ENCODE results near the gene KRTAP22-1. TPM values are rescaled to one million over a fixed set of nuclear protein-coding genes. Genes with fewer than 3 reads are reported as not detected.

The KRTAP22-1 gene
- total and polyA plus RNA-seq, 2 of the 8 experiments (the other 6 are each of a cell fraction or from before 2014, with no cell fraction given): not detected

- TF ChIP-seq CHD7 (IDR thresholded peaks at IDR 0.05; ENCODE audit: insufficient replicate concordance, low read length): no peak
- TF ChIP-seq POLR2A (IDR thresholded peaks at IDR 0.05; ENCODE audit: control extremely low read depth in 1 of 2, low read depth in 2 of 2, low read length in 2 of 2): no peak
- TF ChIP-seq PHF8 (conservative IDR thresholded peaks at IDR 0.05; ENCODE audit: low read depth, low read length): no peak
- TF ChIP-seq CTBP2 (IDR thresholded peaks at IDR 0.05; ENCODE audit: borderline replicate concordance, insufficient read depth, insufficient read length, low read length): no peak
These were observed 27.2 kb downstream of the KRTAP22-1 start (continued) for GRCh38 chr21:30628109-30628508.

Data from H1 (cell line).